Breast epithelium (tissue), 4 donors: ENCODE data around the gene SPATA3. TPM values are rescaled to one million over a fixed set of nuclear protein-coding genes. Genes with fewer than 3 reads are reported as not detected.

Source experiments
- DNase-seq, 2 donors: peaks; one replicate each; pipeline ENCODE4 v3.0.0-alpha.2; 2019; ENCODE audit warnings: low spot score in 2 of 2
- H3K27ac ChIP-seq, 2 donors: fragments of 200-600 bp; sonication (generic) in 1 of 2; one replicate each; pipeline ENCODE4 v1.5.1; 2016 to 2019; ENCODE audit warnings: mild to moderate bottlenecking in 1 of 2
- H3K27me3 ChIP-seq, 2 donors: fragments of 200-600 bp; sonication (generic) in 1 of 2; one replicate each; pipeline versions ENCODE4 v1.5.1 to v1.6.0; 2017 to 2019; ENCODE audit warnings: control low read depth in 1 of 2, mild to moderate bottlenecking in 1 of 2
- H3K36me3 ChIP-seq: fragments of 200-600 bp; one replicate; pipeline ENCODE4 v1.5.1; 2019
- H3K4me1 ChIP-seq, 2 donors: fragments of 200-600 bp; sonication (generic); one replicate each; pipeline ENCODE4 v1.5.1; 2016 to 2019; ENCODE audit warnings: control low read depth in 1 of 2
- H3K4me3 ChIP-seq, 3 donors: fragments of 200-600 bp; sonication (generic); 1 replicate in 2 of 3; 2 replicates in 1 of 3; pipeline ENCODE4 v1.5.1; 2016 to 2019; ENCODE audit warnings: mild to moderate bottlenecking in 3 of 3, moderate library complexity in 2 of 3
- H3K9me3 ChIP-seq, 2 donors: fragments of 200-600 bp; sonication (generic) in 1 of 2; one replicate each; pipeline ENCODE4 v1.5.1; 2016 to 2019; ENCODE audit warnings: control low read depth in 1 of 2
- POLR2A ChIP-seq: fragments of 450-650 bp; IDR thresholded peaks from one replicate; pipeline ENCODE4 v1.6.1; 2016; ENCODE audit warnings: antibody characterized with exemption, mild to moderate bottlenecking, moderate library complexity
- POLR2AphosphoS5 ChIP-seq, 3 donors: sonication (generic); formaldehyde crosslinking; IDR thresholded peaks; one replicate each; pipeline ENCODE4 v1.6.1; 2017; ENCODE audit warnings: antibody characterized with exemption in 3 of 3
- intact Hi-C: fragments of 100-400 bp; cut with DNase I; formaldehyde crosslinking; loops from one replicate; pipeline ENCODE4 v1.15.1; 2023; ENCODE audit warnings: low total_unique reads
- total RNA-seq, 3 donors: library from RNA; depleted of rRNA; stranded (reverse); fragments of >200 nt; gene quantifications; one replicate each; pipeline ENCODE4 v1.1.0, GENCODE V29; 2016
- TF ChIP-seq, protein P1 (sequence below), 3 donors: fragments of 450-650 bp; IDR thresholded peaks; one replicate each; pipeline ENCODE4 v1.5.1; 2016 to 2017; ENCODE audit warnings: antibody characterized with exemption in 3 of 3, mild to moderate bottlenecking in 3 of 3, moderate library complexity in 3 of 3

SPATA3 gene
- total RNA-seq, 3 donors from 2014 or later = not detected

DNA sequence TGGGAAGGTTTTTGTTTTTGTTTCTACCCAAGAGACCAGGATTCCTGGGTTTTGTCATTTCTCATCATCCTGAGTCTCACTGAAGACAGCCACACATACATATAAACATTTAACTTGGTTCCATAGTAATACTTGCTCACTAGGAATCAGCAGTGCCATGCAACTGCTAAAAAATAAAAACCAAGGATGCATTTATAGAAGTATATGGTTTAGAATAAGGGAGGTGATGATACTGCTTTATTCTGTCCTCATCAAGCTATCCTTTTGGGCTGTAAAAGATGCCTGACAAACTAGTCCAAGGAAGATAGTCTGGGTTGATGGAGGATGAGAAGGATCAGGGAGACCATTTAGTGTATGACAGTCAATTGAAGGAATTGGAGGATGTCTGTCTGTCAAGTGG lies 740 bp downstream of the SPATA3 start:
- intact Hi-C loops = no loop called here
- no peak for DNase-seq
- Histone ChIP-seq H3K4me1 (no peaks in the 10 kb centered on the region), H3K4me3 (no peak overlapping the region), H3K36me3 (no peaks in the 10 kb centered on the region), H3K27ac (no peak overlapping the region), H3K9me3 (no peaks in the 10 kb centered on the region), H3K27me3 (peaks cover 4 to 13% of the 10 kb centered on the region in 2 donors)
- TF ChIP-seq POLR2A (no peak), POLR2AphosphoS5 (IDR thresholded peaks at IDR 0.05) (no peak)
- TF ChIP-seq, protein P1, sequence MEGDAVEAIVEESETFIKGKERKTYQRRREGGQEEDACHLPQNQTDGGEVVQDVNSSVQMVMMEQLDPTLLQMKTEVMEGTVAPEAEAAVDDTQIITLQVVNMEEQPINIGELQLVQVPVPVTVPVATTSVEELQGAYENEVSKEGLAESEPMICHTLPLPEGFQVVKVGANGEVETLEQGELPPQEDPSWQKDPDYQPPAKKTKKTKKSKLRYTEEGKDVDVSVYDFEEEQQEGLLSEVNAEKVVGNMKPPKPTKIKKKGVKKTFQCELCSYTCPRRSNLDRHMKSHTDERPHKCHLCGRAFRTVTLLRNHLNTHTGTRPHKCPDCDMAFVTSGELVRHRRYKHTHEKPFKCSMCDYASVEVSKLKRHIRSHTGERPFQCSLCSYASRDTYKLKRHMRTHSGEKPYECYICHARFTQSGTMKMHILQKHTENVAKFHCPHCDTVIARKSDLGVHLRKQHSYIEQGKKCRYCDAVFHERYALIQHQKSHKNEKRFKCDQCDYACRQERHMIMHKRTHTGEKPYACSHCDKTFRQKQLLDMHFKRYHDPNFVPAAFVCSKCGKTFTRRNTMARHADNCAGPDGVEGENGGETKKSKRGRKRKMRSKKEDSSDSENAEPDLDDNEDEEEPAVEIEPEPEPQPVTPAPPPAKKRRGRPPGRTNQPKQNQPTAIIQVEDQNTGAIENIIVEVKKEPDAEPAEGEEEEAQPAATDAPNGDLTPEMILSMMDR (IDR thresholded peaks at IDR 0.05) = no peak

DNA sequence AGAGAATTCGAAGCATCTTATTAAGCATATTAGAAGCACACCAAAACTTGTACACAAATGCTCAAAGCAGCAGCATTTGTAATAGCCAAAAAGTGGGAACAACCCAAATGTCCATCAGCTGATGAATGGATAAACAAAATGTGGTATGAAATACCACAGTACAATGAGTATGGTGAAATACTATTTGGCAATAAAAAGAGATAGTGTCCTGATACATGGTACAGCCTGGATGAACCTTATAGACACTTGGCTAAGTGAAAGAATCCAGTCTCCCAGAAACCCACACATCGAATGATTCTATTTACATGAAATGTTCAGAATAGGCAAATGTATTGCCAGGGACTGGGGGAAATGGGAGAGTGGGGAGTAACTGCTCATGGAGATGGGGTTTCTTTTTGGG lies 3.0 kb downstream of the SPATA3 start:
- Histone ChIP-seq H3K27ac (no peak overlapping the region), H3K9me3 (no peaks in the 10 kb centered on the region), H3K36me3 (no peaks in the 10 kb centered on the region), H3K4me3 (no peak overlapping the region), H3K27me3 (peaks cover 2 to 4% of the 10 kb centered on the region in 2 donors), H3K4me1 (no peaks in the 10 kb centered on the region)
- DNase-seq = no peak
- TF ChIP-seq POLR2A = no peak
- no peak for TF ChIP-seq POLR2AphosphoS5 (IDR thresholded peaks at IDR 0.05)
- TF ChIP-seq, protein P1 (IDR thresholded peaks at IDR 0.05) = no peak
- intact Hi-C loops = no loop called here

DNA sequence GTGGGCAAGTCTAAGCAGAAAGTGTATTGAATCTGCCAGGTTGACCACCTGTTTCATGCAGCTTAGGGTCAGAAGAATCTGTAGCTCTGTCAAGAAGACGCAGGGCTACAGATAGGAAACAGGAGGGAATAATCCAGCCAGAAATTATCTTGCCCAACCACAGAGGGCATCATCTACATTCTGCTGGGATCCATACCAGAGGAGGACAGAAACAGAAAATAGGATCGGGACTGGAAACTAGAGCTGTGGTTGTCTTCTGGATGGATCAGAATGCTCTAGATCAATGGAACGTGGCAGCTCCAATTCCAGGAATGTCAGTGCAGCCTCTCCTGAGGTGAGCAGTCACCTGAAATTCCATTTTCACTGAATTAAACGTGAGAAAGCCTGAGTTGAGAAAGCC lies 3.6 kb downstream of the SPATA3 start:
- no peaks in the 10 kb centered on the region for H3K9me3 ChIP-seq
- no peak for TF ChIP-seq POLR2A
- TF ChIP-seq, protein P1 (IDR thresholded peaks at IDR 0.05) = no peak
- TF ChIP-seq POLR2AphosphoS5 (IDR thresholded peaks at IDR 0.05) = no peak
- H3K4me1 ChIP-seq = no peaks in the 10 kb centered on the region
- H3K36me3 ChIP-seq = no peaks in the 10 kb centered on the region
- DNase-seq = no peak
- H3K4me3 ChIP-seq = no peak overlapping the region
- no peak overlapping the region for H3K27ac ChIP-seq
- H3K27me3 ChIP-seq = peaks cover 0 to 4% of the 10 kb centered on the region in 2 donors
- intact Hi-C loops = no loop called here

DNA sequence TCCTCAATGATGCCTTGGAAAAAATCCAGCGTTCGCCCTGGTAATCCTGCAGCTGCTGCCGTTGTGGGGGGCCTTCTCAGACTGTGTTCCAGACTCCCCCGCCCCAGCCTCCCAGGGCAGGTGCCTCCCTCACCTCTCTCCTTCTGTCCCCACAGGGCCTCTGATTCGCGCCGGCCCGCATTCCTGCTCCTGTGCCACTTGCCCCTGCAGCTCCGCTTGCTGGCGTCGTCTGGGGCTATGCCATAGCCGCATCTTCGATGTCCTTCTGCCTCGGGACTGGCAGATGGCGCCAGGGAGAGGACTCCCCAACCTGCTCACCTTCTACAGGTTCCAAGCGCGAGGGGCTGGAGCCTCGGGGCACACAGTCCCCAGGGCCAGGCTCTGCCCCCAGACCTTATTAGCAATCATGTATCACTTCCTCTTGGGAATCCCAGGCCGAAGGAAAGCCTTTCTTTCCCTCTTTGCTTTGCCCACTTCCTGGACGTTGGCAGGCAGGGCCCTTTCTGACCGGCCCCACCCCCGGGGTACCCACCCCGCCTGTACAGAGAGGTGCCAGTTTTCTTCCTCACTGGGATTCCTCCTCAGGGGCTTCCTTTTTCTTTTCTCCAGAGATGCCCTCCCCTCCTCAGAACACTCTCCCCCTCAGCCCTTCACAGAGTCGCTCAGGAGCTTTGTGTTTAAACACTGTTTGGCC lies 4.4 kb downstream of the SPATA3 start:
- Histone ChIP-seq H3K36me3 (no peaks in the 10 kb centered on the region), H3K4me1 (no peaks in the 10 kb centered on the region), H3K27me3 (peaks cover 0 to 4% of the 10 kb centered on the region in 2 donors), H3K27ac (no peak overlapping the region), H3K4me3 (no peak overlapping the region), H3K9me3 (no peaks in the 10 kb centered on the region)
- DNase-seq = no peak
- TF ChIP-seq POLR2AphosphoS5 (IDR thresholded peaks at IDR 0.05) = no peak
- intact Hi-C loops = no loop called here

DNA sequence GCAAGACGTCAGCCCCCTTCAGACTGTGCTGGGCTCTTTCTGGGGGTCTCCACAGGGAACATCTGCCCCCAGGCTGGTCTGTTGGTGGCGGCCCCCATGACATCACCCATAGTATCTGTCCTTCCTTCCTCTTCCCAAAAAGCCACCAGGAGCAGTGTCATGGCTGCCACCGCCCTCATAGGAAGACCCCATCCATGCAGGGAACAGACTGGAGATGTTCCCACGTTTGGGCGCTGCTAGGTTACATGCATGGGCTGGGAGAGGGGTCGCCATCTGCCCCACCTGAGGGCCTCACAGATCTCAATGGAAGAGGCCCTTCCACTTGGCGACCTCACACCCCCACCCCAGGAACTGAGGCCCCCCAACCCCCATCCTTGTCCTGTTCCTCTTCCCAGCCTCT lies 5.1 kb downstream of the SPATA3 start:
- peaks cover 0 to 4% of the 10 kb centered on the region in 2 donors for H3K27me3 ChIP-seq
- H3K36me3 ChIP-seq = no peaks in the 10 kb centered on the region
- H3K27ac ChIP-seq = no peak overlapping the region
- H3K4me1 ChIP-seq = no peaks in the 10 kb centered on the region
- intact Hi-C loops = no loop called here
- no peaks in the 10 kb centered on the region for H3K9me3 ChIP-seq
- no peak overlapping the region for H3K4me3 ChIP-seq
- DNase-seq = no peak
- no peak for TF ChIP-seq POLR2AphosphoS5 (IDR thresholded peaks at IDR 0.05)
- TF ChIP-seq POLR2A = no peak
- TF ChIP-seq, protein P1 (IDR thresholded peaks at IDR 0.05) = no peak
